Peyer's patch (tissue), 4 donors: ENCODE results near the gene PPP1R3C.

Experiments used
- CTCF ChIP-seq, 6 experiments: fragments of 450-650 bp in 4 of 6; fragments of 200-600 bp in 2 of 6; sonication (generic) in 1 of 6; IDR thresholded peaks; one replicate each; pipeline ENCODE4 v1.5.1; 2017 to 2019; ENCODE audit warnings: antibody characterized with exemption in 6 of 6, mild to moderate bottlenecking in 3 of 6, moderate library complexity in 1 of 6
- POLR2A ChIP-seq, 2 donors: fragments of 450-650 bp; IDR thresholded peaks; one replicate each; pipeline ENCODE4 v1.5.1; 2017; ENCODE audit warnings: antibody characterized with exemption in 2 of 2, mild to moderate bottlenecking in 2 of 2, moderate library complexity in 2 of 2

- TF ChIP-seq POLR2A (IDR thresholded peaks at IDR 0.05): no peak
- no peak for TF ChIP-seq CTCF (IDR thresholded peaks at IDR 0.05)
Observed at GRCh38 chr10:91596825-91597196, 36.1 kb downstream of the PPP1R3C start.
